Measurements from ENCODE around the gene SLC39A6. TPM values are rescaled to one million over a fixed set of nuclear protein-coding genes. Genes with fewer than 3 reads are reported as not detected.

SLC39A6 gene
- total and polyA plus RNA-seq, 2 of the 13 experiments (the other 11 are each of a cell fraction or from before 2014, with no cell fraction given): 41.7 to 59.2 TPM

DNA sequence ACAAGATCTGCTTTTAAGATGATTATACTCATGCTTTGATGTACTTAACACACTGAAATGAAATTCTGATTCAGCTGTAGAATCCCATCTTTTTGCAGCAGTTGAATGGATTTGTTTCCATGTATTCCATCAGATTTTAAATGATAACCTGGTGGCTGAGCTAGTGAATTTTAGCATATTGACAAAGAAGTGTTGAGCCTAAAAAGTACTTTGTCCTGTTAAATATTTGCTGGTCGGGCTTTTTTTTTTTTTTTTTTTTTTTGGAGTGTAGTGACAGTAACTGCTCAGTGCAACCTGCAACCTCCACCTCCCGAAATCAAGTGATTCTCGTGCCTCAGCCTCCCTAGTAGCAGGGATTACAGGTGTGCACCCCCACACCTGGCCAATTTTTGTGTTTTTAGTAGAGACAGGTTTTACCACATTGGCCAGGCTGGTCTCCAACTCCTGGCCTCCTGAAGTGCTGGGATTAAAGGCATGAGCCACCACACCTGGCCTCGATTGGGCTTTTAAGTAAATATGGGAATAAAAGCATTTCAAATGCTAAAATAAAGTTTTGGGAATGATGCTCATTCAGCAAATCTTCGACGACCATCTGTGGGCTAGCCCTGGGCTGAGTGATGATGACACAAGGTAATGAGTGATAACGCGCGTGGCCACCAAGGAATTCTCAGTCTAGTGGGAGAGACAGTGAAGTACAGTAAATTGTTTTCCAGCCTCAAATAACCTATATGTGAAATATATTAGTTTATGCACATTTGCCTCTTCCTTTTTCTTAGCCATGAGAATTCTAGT, 2.7 kb upstream of the SLC39A6 start (continued):
- TF ChIP-seq, protein P1, sequence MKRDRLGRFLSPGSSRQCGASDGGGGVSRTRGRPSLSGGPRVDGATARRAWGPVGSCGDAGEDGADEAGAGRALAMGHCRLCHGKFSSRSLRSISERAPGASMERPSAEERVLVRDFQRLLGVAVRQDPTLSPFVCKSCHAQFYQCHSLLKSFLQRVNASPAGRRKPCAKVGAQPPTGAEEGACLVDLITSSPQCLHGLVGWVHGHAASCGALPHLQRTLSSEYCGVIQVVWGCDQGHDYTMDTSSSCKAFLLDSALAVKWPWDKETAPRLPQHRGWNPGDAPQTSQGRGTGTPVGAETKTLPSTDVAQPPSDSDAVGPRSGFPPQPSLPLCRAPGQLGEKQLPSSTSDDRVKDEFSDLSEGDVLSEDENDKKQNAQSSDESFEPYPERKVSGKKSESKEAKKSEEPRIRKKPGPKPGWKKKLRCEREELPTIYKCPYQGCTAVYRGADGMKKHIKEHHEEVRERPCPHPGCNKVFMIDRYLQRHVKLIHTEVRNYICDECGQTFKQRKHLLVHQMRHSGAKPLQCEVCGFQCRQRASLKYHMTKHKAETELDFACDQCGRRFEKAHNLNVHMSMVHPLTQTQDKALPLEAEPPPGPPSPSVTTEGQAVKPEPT (CRISPR knock-in tag; IDR thresholded peaks at IDR 0.05; ENCODE audit: low read depth): no peak
- TF ChIP-seq ASH2L (IDR thresholded peaks at IDR 0.05; ENCODE audit: insufficient read length, low read depth, low read length) (peak; percentile 10), ARNT2 (CRISPR knock-in tag; IDR thresholded peaks at IDR 0.05; ENCODE audit: low read depth) (no peak), TARDBP (CRISPR knock-in tag; IDR thresholded peaks at IDR 0.05) (no peak), FOSL1 (CRISPR knock-in tag; IDR thresholded peaks at IDR 0.05; ENCODE audit: borderline replicate concordance) (no peak), NFRKB (IDR thresholded peaks at IDR 0.05) (no peak), ELF1 (CRISPR knock-in tag; IDR thresholded peaks at IDR 0.05) (no peak), ZNF180 (CRISPR knock-in tag; IDR thresholded peaks at IDR 0.05; ENCODE audit: borderline replicate concordance, low read depth) (no peak), U2AF2 (IDR thresholded peaks at IDR 0.05; ENCODE audit: low read depth, low read length) (no peak), ARHGAP35 (CRISPR knock-in tag; IDR thresholded peaks at IDR 0.05; ENCODE audit: borderline replicate concordance) (no peak), SIX1 (CRISPR knock-in tag; IDR thresholded peaks at IDR 0.05; ENCODE audit: borderline replicate concordance) (no peak), NFE2L2 (IDR thresholded peaks at IDR 0.05; ENCODE audit: low read length) (no peak)
- TF ChIP-seq, protein P2, sequence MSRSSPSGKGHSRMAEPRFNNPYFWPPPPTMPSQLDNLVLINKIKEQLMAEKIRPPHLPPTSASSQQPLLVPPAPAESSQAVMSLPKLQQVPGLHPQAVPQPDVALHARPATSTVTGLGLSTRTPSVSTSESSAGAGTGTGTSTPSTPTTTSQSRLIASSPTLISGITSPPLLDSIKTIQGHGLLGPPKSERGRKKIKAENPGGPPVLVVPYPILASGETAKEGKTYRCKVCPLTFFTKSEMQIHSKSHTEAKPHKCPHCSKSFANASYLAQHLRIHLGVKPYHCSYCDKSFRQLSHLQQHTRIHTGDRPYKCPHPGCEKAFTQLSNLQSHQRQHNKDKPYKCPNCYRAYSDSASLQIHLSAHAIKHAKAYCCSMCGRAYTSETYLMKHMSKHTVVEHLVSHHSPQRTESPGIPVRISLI (CRISPR knock-in tag; IDR thresholded peaks at IDR 0.05; ENCODE audit: borderline replicate concordance): peak; percentile 56; the same call in 1 of the 2 replicates
- TF ChIP-seq, protein P3, sequence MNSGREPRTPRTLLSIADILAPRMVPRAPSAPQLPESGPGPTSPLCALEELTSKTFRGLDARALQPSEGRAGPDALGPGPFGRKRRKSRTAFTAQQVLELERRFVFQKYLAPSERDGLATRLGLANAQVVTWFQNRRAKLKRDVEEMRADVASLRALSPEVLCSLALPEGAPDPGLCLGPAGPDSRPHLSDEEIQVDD (CRISPR knock-in tag; IDR thresholded peaks at IDR 0.05; ENCODE audit: borderline replicate concordance): no peak
- TF ChIP-seq, protein P4, sequence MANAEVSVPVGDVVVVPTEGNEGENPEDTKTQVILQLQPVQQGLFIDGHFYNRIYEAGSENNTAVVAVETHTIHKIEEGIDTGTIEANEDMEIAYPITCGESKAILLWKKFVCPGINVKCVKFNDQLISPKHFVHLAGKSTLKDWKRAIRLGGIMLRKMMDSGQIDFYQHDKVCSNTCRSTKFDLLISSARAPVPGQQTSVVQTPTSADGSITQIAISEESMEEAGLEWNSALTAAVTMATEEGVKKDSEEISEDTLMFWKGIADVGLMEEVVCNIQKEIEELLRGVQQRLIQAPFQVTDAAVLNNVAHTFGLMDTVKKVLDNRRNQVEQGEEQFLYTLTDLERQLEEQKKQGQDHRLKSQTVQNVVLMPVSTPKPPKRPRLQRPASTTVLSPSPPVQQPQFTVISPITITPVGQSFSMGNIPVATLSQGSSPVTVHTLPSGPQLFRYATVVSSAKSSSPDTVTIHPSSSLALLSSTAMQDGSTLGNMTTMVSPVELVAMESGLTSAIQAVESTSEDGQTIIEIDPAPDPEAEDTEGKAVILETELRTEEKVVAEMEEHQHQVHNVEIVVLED (CRISPR knock-in tag; IDR thresholded peaks at IDR 0.05; ENCODE audit: borderline replicate concordance): 0 out of 2 replicates have a peak, but pooled peaks have one; percentile 30
- TF ChIP-seq, protein P5, sequence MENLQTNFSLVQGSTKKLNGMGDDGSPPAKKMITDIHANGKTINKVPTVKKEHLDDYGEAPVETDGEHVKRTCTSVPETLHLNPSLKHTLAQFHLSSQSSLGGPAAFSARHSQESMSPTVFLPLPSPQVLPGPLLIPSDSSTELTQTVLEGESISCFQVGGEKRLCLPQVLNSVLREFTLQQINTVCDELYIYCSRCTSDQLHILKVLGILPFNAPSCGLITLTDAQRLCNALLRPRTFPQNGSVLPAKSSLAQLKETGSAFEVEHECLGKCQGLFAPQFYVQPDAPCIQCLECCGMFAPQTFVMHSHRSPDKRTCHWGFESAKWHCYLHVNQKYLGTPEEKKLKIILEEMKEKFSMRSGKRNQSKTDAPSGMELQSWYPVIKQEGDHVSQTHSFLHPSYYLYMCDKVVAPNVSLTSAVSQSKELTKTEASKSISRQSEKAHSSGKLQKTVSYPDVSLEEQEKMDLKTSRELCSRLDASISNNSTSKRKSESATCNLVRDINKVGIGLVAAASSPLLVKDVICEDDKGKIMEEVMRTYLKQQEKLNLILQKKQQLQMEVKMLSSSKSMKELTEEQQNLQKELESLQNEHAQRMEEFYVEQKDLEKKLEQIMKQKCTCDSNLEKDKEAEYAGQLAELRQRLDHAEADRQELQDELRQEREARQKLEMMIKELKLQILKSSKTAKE (CRISPR knock-in tag; IDR thresholded peaks at IDR 0.05; ENCODE audit: borderline replicate concordance): no peak
